ENCODE data around the gene SLC16A12. TPM values are rescaled to one million over a fixed set of nuclear protein-coding genes. Genes with fewer than 3 reads are reported as not detected.

The SLC16A12 gene
- total RNA-seq, 1 donor from 2014 or later: 3.7 TPM

- DNase-seq (ENCODE audit: low read depth): no peak
- TF ChIP-seq CTCF (conservative IDR thresholded peaks at IDR 0.05; ENCODE audit: low read depth, low read length): no peak
- no peak overlapping the region for H3K4me3 ChIP-seq (ENCODE audit: low read depth, low read length)
These were observed 152.6 kb downstream of the SLC16A12 start for GRCh38 chr10:89382757-89383156.

Other genes with a start within 250 kb of the SLC16A12 start
- 1.7 and 2.2 TPM in 2 replicates for gene IFIT2, start 233.5 kb downstream of the SLC16A12 start, total RNA-seq
- gene IFIT3, start 207.6 kb downstream of the SLC16A12 start, total RNA-seq: 5.3 and 10.5 TPM in 2 replicates
- 0.36 TPM in 1 of 2 replicates, not detected in the other for gene IFIT1B, start 157.5 kb downstream of the SLC16A12 start, total RNA-seq
- 2.0 and 3.4 TPM in 2 replicates for gene IFIT1, start 143.0 kb downstream of the SLC16A12 start, total RNA-seq
- 9.6 and 11.6 TPM in 2 replicates for gene IFIT5, start 121.0 kb downstream of the SLC16A12 start, total RNA-seq
- gene PANK1, start 109.6 kb upstream of the SLC16A12 start, total RNA-seq: 5.8 and 7.8 TPM in 2 replicates
- 23.6 and 26.1 TPM in 2 replicates for gene KIF20B, start 166.0 kb upstream of the SLC16A12 start, total RNA-seq